ENCODE measurements around the gene DHRS11. TPM values are rescaled to one million over a fixed set of nuclear protein-coding genes. Genes with fewer than 3 reads are reported as not detected.
A peak's percentile ranks its signal among the peaks of the same experiment; 100 is the strongest.

DHRS11 gene
- total and polyA plus RNA-seq, 8 donors = 8.5 to 339 (median 11.5) TPM

- no peak overlapping the region for H3K4me3 ChIP-seq
- TF ChIP-seq POLR2A (IDR thresholded peaks at IDR 0.05) = no peak
- no peak for TF ChIP-seq POLR2AphosphoS5 (IDR thresholded peaks at IDR 0.05)
- no peak for TF ChIP-seq CTCF (IDR thresholded peaks at IDR 0.05)
- TF ChIP-seq EP300 (IDR thresholded peaks at IDR 0.05) = no peak
- no peaks in the 10 kb centered on the region for H3K9me3 ChIP-seq
- H3K27ac ChIP-seq = no peak overlapping the region
- peaks cover 17 to 33% (median 23%) of the 10 kb centered on the region in 4 donors for H3K4me1 ChIP-seq
- peaks cover 7 to 21% (median 15%) of the 10 kb centered on the region in 4 donors for H3K36me3 ChIP-seq
- intact Hi-C loops (cut with DNase I; ENCODE audit: low total_unique reads) = no loop called here
- 68 to 82% (median 77%) methylated on average over 8 of the region's 8 CpGs for WGBS, 5 donors
- peak in 1 of 2 donors; percentile 51 for DNase-seq
- H3K27me3 ChIP-seq = no peaks in the 10 kb centered on the region
Observed at GRCh38 chr17:36593656-36594316, 2.1 kb downstream of the DHRS11 start.

GRCh38 chr17:36594626-36595401 lies 3.1 kb downstream of the DHRS11 start:
- Histone ChIP-seq H3K9me3 (no peaks in the 10 kb centered on the region), H3K27ac (no peak overlapping the region), H3K4me3 (no peak overlapping the region), H3K4me1 (peaks cover 17 to 30% (median 23%) of the 10 kb centered on the region in 4 donors), H3K36me3 (peaks cover 0 to 12% (median 5%) of the 10 kb centered on the region in 4 donors), H3K27me3 (no peaks in the 10 kb centered on the region)
- intact Hi-C loops (cut with DNase I; ENCODE audit: low total_unique reads) = no loop called here
- no peak for DNase-seq
- WGBS, 5 donors = 68 to 85% (median 83%) methylated on average over 12 to 13 of the region's 13 CpGs
- TF ChIP-seq POLR2AphosphoS5 (IDR thresholded peaks at IDR 0.05) (no peak), CTCF (IDR thresholded peaks at IDR 0.05) (no peak), EP300 (IDR thresholded peaks at IDR 0.05) (no peak), POLR2A (IDR thresholded peaks at IDR 0.05) (no peak)

- H3K4me1 ChIP-seq = peaks cover 17 to 31% (median 28%) of the 10 kb centered on the region in 4 donors
Observed at GRCh38 chr17:36597226-36597625, 5.5 kb downstream of the DHRS11 start.

More at GRCh38 chr17:36597226-36597625, 5.5 kb downstream of the DHRS11 start:
- no peaks in the 10 kb centered on the region for H3K9me3 ChIP-seq
- TF ChIP-seq CTCF (IDR thresholded peaks at IDR 0.05) = no peak
- no peak for TF ChIP-seq POLR2AphosphoS5 (IDR thresholded peaks at IDR 0.05)
- no peak for TF ChIP-seq POLR2A (IDR thresholded peaks at IDR 0.05)
- TF ChIP-seq EP300 (IDR thresholded peaks at IDR 0.05) = no peak
- intact Hi-C loops (cut with DNase I; ENCODE audit: low total_unique reads) = no loop called here
- DNase-seq = peak in 1 of 2 donors; percentile 65
- no peak overlapping the region for H3K27ac ChIP-seq
- no peak overlapping the region for H3K4me3 ChIP-seq
- no peaks in the 10 kb centered on the region for H3K27me3 ChIP-seq
- no peaks in the 10 kb centered on the region for H3K36me3 ChIP-seq
- WGBS, 5 donors = 52 to 72% (median 58%) methylated on average over 6 of the region's 6 CpGs
